Measurements from ENCODE around the gene CBR4. TPM values are rescaled to one million over a fixed set of nuclear protein-coding genes. Genes with fewer than 3 reads are reported as not detected.
"Not testable (repeated sequence)": the region's sequence is repeated elsewhere in the genome, so short reads cannot be mapped to it uniquely, and the experiment has no call there.

The CBR4 gene
- total RNA-seq, 2 experiments from 2014 or later, result 21.9 to 40.9 TPM

DNA sequence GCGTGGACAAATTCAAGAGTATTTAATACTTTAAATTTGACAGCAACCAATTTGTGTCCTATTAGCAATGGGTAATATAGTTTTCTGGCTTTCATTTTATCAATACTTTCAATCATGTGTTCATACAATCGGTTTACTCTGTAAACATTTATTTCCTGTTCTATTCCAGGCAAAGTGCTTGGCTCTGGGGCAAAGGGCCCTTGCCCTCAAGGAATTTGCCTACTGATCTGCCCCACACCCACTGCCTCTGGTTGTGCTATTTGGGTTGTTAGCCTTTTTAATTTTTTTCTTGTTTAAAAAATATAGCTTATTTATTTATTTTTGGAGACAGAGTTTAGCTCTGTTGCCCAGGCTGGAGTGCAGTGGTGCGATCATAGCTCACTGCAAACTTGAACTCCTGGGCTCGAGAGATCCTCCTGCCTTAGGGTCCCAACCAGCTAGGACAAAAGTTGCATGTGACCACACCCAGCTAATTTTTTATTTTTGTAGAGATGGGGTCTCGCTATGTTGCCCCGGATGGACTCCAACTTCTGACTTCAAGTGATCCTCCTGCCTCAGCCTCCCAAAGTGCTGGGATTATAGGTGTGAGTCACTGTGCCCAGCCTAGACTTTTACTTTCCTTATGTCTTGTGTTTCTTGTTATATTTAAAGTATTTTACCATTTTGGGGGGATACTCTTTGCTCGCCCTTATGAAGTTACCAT is 30.7 kb upstream of the CBR4 start:
- Histone ChIP-seq H2AFZ (ENCODE audit: low read length) (no peak overlapping the region), H3K4me2 (ENCODE audit: low read length) (no peak overlapping the region), H4K20me1 (ENCODE audit: insufficient read depth, low read length) (no peaks in the 10 kb centered on the region), H3K4me3 (ENCODE audit: low read depth, low read length, poor library complexity, severe bottlenecking) (no peak overlapping the region), H3K9me3 (ENCODE audit: low read length) (no peaks in the 10 kb centered on the region), H3K79me2 (ENCODE audit: insufficient read depth, low read depth, low read length) (no peaks in the 10 kb centered on the region), H3K9me2 (ENCODE audit: insufficient read depth, low read length) (no peaks in the 10 kb centered on the region), H3K4me1 (ENCODE audit: insufficient read depth, low read length, poor library complexity, severe bottlenecking) (no peaks in the 10 kb centered on the region), H3K36me3 (ENCODE audit: insufficient read depth, low read length) (no peaks in the 10 kb centered on the region), H3K27ac (ENCODE audit: low read depth, low read length, poor library complexity, severe bottlenecking) (no peak overlapping the region)
- intact Hi-C loops (cut with micrococcal nuclease; ENCODE audit: unreplicated experiment), result no loop called here
- DNase-seq (ENCODE audit: low spot score), result no peak
- ChIA-PET CTCF (ENCODE audit: unreplicated experiment) (no interaction called here), POLR2A (no interaction called here)
- TF ChIP-seq, protein P1, sequence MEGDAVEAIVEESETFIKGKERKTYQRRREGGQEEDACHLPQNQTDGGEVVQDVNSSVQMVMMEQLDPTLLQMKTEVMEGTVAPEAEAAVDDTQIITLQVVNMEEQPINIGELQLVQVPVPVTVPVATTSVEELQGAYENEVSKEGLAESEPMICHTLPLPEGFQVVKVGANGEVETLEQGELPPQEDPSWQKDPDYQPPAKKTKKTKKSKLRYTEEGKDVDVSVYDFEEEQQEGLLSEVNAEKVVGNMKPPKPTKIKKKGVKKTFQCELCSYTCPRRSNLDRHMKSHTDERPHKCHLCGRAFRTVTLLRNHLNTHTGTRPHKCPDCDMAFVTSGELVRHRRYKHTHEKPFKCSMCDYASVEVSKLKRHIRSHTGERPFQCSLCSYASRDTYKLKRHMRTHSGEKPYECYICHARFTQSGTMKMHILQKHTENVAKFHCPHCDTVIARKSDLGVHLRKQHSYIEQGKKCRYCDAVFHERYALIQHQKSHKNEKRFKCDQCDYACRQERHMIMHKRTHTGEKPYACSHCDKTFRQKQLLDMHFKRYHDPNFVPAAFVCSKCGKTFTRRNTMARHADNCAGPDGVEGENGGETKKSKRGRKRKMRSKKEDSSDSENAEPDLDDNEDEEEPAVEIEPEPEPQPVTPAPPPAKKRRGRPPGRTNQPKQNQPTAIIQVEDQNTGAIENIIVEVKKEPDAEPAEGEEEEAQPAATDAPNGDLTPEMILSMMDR (conservative IDR thresholded peaks at IDR 0.05; ENCODE audit: low read length), result no peak
- TF ChIP-seq EZH2phosphoT487 (IDR thresholded peaks at IDR 0.05; ENCODE audit: borderline replicate concordance, low read depth, low read length), result no peak
- BruUV-seq (replicated peaks), result no TSS peak

DNA sequence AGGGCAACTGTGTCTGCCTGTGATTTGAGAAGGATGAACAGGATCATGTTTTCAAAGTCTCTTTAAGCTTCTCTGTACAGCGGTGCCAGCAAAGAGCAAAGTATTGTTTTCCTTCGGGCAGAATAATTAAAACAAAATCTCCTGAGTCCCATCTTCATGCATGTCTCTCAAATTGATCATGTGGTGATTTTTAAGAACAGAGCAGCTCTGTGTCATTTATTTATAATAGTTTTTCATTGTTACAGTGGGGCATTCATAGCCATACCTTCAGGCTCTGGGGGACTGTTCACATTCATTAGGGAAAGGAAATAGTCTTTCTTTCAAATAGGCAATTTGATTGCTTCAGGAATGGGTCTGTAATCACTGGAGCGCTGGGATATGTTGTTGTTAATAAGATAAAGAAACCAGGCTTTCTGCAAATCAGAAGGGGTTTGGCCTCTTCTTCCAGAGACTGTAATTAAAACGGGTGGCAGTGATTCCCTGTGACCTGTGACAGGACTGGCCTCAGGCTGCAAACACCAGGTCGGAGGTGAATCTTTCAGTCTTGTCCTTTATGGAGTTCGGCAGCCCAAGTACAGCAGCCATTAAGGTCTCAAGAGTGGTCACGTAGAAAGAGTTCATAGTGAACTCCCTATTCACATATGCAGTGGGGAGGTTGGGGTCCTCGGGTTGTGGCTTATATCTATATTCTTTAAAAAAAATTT is 29.3 kb upstream of the CBR4 start:
- BruUV-seq (replicated peaks), result no TSS peak
- no peak for TF ChIP-seq EZH2phosphoT487 (IDR thresholded peaks at IDR 0.05; ENCODE audit: borderline replicate concordance, low read depth, low read length)
- Histone ChIP-seq H3K27ac (ENCODE audit: low read depth, low read length, poor library complexity, severe bottlenecking) (no peak overlapping the region), H3K79me2 (ENCODE audit: insufficient read depth, low read depth, low read length) (no peaks in the 10 kb centered on the region), H3K36me3 (ENCODE audit: insufficient read depth, low read length) (no peaks in the 10 kb centered on the region), H3K4me2 (ENCODE audit: low read length) (no peak overlapping the region), H2AFZ (ENCODE audit: low read length) (no peak overlapping the region), H3K4me1 (ENCODE audit: insufficient read depth, low read length, poor library complexity, severe bottlenecking) (no peaks in the 10 kb centered on the region), H3K9me2 (ENCODE audit: insufficient read depth, low read length) (no peaks in the 10 kb centered on the region), H4K20me1 (ENCODE audit: insufficient read depth, low read length) (no peaks in the 10 kb centered on the region), H3K9me3 (ENCODE audit: low read length) (no peaks in the 10 kb centered on the region), H3K4me3 (ENCODE audit: low read depth, low read length, poor library complexity, severe bottlenecking) (no peak overlapping the region)
- intact Hi-C loops (cut with micrococcal nuclease; ENCODE audit: unreplicated experiment), result no loop called here
- POLR2A ChIA-PET, result interaction anchor here (0.7 kb wide), 1 partner anchor 450 kb away, joined by 5 read pairs; no protein-coding TSS in a partner anchor
- DNase-seq (ENCODE audit: low spot score), result no peak
- CTCF ChIA-PET (ENCODE audit: unreplicated experiment), result no interaction called here

DNA sequence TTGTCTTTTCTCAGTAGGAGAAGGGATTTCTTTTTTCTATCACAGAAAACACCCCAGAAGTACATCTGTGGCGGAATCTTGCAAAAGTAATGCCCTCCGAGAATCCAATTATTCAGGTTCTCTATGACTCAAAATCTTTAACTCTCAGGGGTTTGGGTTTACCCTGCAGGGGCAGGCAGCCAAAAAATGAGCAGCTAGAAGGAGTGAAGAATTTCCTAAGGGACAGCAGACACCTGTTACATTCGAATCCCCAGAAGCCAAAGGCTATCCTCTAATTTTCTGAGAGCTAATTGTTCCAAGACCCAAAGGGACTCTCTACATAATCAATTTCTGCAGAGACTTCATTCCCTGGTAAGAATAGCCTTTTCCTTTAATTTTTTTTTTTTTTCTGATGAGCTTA is 27.5 kb upstream of the CBR4 start:
- H3K27ac ChIP-seq (ENCODE audit: low read depth, low read length, poor library complexity, severe bottlenecking), result no peak overlapping the region
- H3K36me3 ChIP-seq (ENCODE audit: insufficient read depth, low read length), result no peaks in the 10 kb centered on the region
- H3K4me3 ChIP-seq (ENCODE audit: low read depth, low read length, poor library complexity, severe bottlenecking), result no peak overlapping the region
- no TSS peak for BruUV-seq (replicated peaks)
- no peaks in the 10 kb centered on the region for H4K20me1 ChIP-seq (ENCODE audit: insufficient read depth, low read length)
- intact Hi-C loops (cut with micrococcal nuclease; ENCODE audit: unreplicated experiment), result no loop called here
- no peak overlapping the region for H3K4me2 ChIP-seq (ENCODE audit: low read length)
- CTCF ChIA-PET (ENCODE audit: unreplicated experiment), result no interaction called here
- no peak for TF ChIP-seq EZH2phosphoT487 (IDR thresholded peaks at IDR 0.05; ENCODE audit: borderline replicate concordance, low read depth, low read length)
- TF ChIP-seq, protein P1 (conservative IDR thresholded peaks at IDR 0.05; ENCODE audit: low read length), result no peak
- no peak overlapping the region for H2AFZ ChIP-seq (ENCODE audit: low read length)
- no peaks in the 10 kb centered on the region for H3K4me1 ChIP-seq (ENCODE audit: insufficient read depth, low read length, poor library complexity, severe bottlenecking)
- POLR2A ChIA-PET, result no interaction called here
- H3K9me2 ChIP-seq (ENCODE audit: insufficient read depth, low read length), result no peaks in the 10 kb centered on the region
- H3K79me2 ChIP-seq (ENCODE audit: insufficient read depth, low read depth, low read length), result no peaks in the 10 kb centered on the region
- H3K9me3 ChIP-seq (ENCODE audit: low read length), result no peaks in the 10 kb centered on the region
- DNase-seq (ENCODE audit: low spot score), result no peak

DNA sequence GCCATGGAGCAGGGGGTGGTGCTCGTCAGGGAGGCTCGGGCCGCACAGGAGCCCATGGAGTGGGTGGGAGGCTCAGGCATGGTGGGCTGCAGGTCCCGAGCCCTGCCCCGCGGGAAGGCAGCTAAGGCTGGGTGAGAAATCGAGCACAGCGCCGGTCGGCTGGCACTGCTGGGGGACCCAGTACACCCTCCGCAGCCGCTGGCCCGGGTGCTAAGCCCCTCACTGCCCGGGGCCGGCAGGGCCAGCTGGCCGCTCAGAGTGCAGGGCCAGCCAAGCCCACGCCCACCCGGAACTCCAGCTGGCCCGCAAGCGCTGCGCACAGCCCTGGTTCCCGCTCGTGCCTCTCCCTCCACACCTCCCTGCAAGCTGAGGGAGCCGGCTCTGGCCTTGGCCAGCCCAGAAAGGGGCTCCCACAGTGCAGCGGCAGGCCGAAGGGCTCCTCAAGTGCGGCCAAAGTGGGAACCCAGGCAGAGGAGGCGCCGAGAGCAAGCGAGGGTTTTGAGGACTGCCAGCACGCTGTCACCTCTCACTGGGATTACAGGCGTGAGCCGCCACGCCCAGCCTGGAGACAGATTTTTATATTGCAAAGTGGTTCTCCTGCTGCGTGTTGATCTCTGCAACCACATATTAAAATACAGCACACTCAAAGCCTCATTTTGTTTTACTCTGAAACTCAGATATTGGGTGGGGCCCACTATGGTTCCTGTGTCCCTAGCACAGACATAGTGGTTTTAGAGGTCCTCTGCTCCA is 26.0 kb upstream of the CBR4 start:
- H3K79me2 ChIP-seq (ENCODE audit: insufficient read depth, low read depth, low read length); intact Hi-C loops (cut with micrococcal nuclease; ENCODE audit: unreplicated experiment); H3K4me3 ChIP-seq (ENCODE audit: low read depth, low read length, poor library complexity, severe bottlenecking); H3K4me1 ChIP-seq (ENCODE audit: insufficient read depth, low read length, poor library complexity, severe bottlenecking); CTCF ChIA-PET (ENCODE audit: unreplicated experiment); DNase-seq (ENCODE audit: low spot score); H3K9me3 ChIP-seq (ENCODE audit: low read length); POLR2A ChIA-PET; H2AFZ ChIP-seq (ENCODE audit: low read length); H3K9me2 ChIP-seq (ENCODE audit: insufficient read depth, low read length); H3K27ac ChIP-seq (ENCODE audit: low read depth, low read length, poor library complexity, severe bottlenecking); BruUV-seq (replicated peaks); H3K36me3 ChIP-seq (ENCODE audit: insufficient read depth, low read length); H4K20me1 ChIP-seq (ENCODE audit: insufficient read depth, low read length); H3K4me2 ChIP-seq (ENCODE audit: low read length): not testable (repeated sequence)
